ENCODE measurements around the gene F8.

- TF ChIP-seq CTCF (conservative IDR thresholded peaks at IDR 0.05 in 1 of 2, IDR thresholded peaks at IDR 0.05 in 1 of 2; ENCODE audit: low read depth in 1 of 2, low read length in 2 of 2) (no peak), EZH2 (IDR thresholded peaks at IDR 0.05; ENCODE audit: low read length, missing control alignments) (no peak)
Measured at GRCh38 chrX:154809939-154810665, 212.4 kb downstream of the F8 start.
